Caki2 (cell line): ENCODE data around the gene STIP1. TPM values are rescaled to one million over a fixed set of nuclear protein-coding genes. Genes with fewer than 3 reads are reported as not detected.
"Not testable (repeated sequence)": the region's sequence is repeated elsewhere in the genome, so short reads cannot be mapped to it uniquely, and the experiment has no call there.

Source experiments
- DNase-seq: peaks from one replicate; pipeline ENCODE4 v3.0.0-alpha.2; 2015; ENCODE audit warnings: low read depth
- in situ Hi-C: cut with HindIII; loops from 2 replicates; pipeline ENCODE4 v1.10.0; 2016; ENCODE audit warnings: low sequenced_read_pairs, low pct_unique_long_range_greater_than_20kb, mixed read lengths
- total RNA-seq: library from RNA; depleted of rRNA; stranded (reverse); fragments of >200 nt; shearing (Covaris generic); gene quantifications from 2 replicates; pipeline ENCODE4 v1.2.3, GENCODE V29; 2014; ENCODE audit warnings: low replicate concordance

Gene STIP1
- total RNA-seq, 1 experiment from 2014 or later: 157 TPM

GRCh38 chr11:64243236-64243854, 57.4 kb downstream of the STIP1 start:
- in situ Hi-C loops: no loop called here
- DNase-seq: no peak

GRCh38 chr11:64244107-64244506, 58.1 kb downstream of the STIP1 start:
- in situ Hi-C loops: no loop called here
- no peak for DNase-seq

GRCh38 chr11:64244966-64245365, 59.0 kb downstream of the STIP1 start:
- DNase-seq: no peak
- in situ Hi-C loops: no loop called here

GRCh38 chr11:64245401-64245796, 59.4 kb downstream of the STIP1 start:
- DNase-seq: no peak

GRCh38 chr11:64245797-64246620, 60.0 kb downstream of the STIP1 start:
- in situ Hi-C loops: no loop called here
- DNase-seq: peak; percentile 82

More at GRCh38 chr11:64245401-64245796, 59.4 kb downstream of the STIP1 start:
- in situ Hi-C loops: no loop called here

- in situ Hi-C loops, DNase-seq: not testable (repeated sequence)
Observed at GRCh38 chr11:64246621-64246870, 60.6 kb downstream of the STIP1 start.

GRCh38 chr11:64246871-64247728, 61.1 kb downstream of the STIP1 start, which contains the start of gene PPP1R14B:
TSS of gene PPP1R14B (minus strand) at chr11:64246943. CDS start at chr11:64246673, 270 bp downstream.
- peak; percentile 88 for DNase-seq
- in situ Hi-C loops: no loop called here

- in situ Hi-C loops: no loop called here
- no peak for DNase-seq
Observed at GRCh38 chr11:64247729-64248531, 62.0 kb downstream of the STIP1 start.

- DNase-seq: no peak
- in situ Hi-C loops: no loop called here
Observed at GRCh38 chr11:64248578-64248977, 62.6 kb downstream of the STIP1 start.

GRCh38 chr11:64249038-64249437, 63.1 kb downstream of the STIP1 start:
- in situ Hi-C loops: no loop called here
- no peak for DNase-seq

GRCh38 chr11:64249563-64250414, 63.8 kb downstream of the STIP1 start:
- no peak for DNase-seq
- in situ Hi-C loops: no loop called here

- in situ Hi-C loops: no loop called here
- no peak for DNase-seq
Observed at GRCh38 chr11:64250415-64251015, 64.5 kb downstream of the STIP1 start.

GRCh38 chr11:64251016-64251752, 65.2 kb downstream of the STIP1 start, which contains the start of gene PLCB3:
TSS of gene PLCB3 (plus strand) at chr11:64251530. CDS start at chr11:64251650, 120 bp downstream.
- peak; percentile 33 for DNase-seq

GRCh38 chr11:64251753-64252002, 65.7 kb downstream of the STIP1 start:
- in situ Hi-C loops: no loop called here

More at GRCh38 chr11:64251016-64251752, 65.2 kb downstream of the STIP1 start, which contains the start of gene PLCB3:
- in situ Hi-C loops: no loop called here

GRCh38 chr11:64252003-64252872, 66.3 kb downstream of the STIP1 start:
- no peak for DNase-seq
- in situ Hi-C loops: no loop called here

More at GRCh38 chr11:64251753-64252002, 65.7 kb downstream of the STIP1 start:
- DNase-seq: no peak

GRCh38 chr11:64253043-64253442, 67.1 kb downstream of the STIP1 start:
- DNase-seq: no peak
- in situ Hi-C loops: no loop called here
